K562 (cell line): ENCODE results near the gene ARNT2. TPM values are rescaled to one million over a fixed set of nuclear protein-coding genes. Genes with fewer than 3 reads are reported as not detected.

Experiments used
- ATAC-seq: fragments of 200-7000 bp; cut with Tn5 transposase; 3 replicates; pipeline ENCODE4 v1.9.1; 2020; ENCODE audit warnings: moderate library complexity
- BruUV-seq: library from RNA; stranded (reverse); fragments of 400-500 nt; replicated peaks from 2 replicates; lab custom pipeline; 2021; lab: Mats Ljungman, UMichigan
- CTCF ChIA-PET: fragments of 300-600 bp; formaldehyde crosslinking; extraction: SDS; loops from one replicate; lab custom pipeline; 2021; ENCODE audit warnings: low intra/inter-chr PET ratio; lab: Yijun Ruan, JAX
- POLR2A ChIA-PET: fragments of 300-600, 350-650 bp; sonication (Branson Sonifier 250); formaldehyde crosslinking; extraction: SDS; loops from one replicate; lab custom pipeline; 2021; ENCODE audit warnings: antibody characterized with exemption, inconsistent platforms; lab: Yijun Ruan, JAX
- DNase-seq, 4 experiments: peaks; one replicate each; pipeline versions ENCODE4 v3.0.0 to v3.0.0-alpha.2; 2011 to 2018; ENCODE audit warnings: low spot score in 3 of 4, mixed read lengths in 3 of 4; ENCODE audit errors: extremely low read depth in 1 of 4
- FAIRE-seq: peaks from 2 replicates; lab custom pipeline; 2011; peaks lifted over from hg19 to GRCh38; lab: Jason Lieb, UNC
- H2AFZ ChIP-seq: 2 replicates; pipeline ENCODE4 v1.6.0; 2011; ENCODE audit warnings: low read depth, low read length, control low read depth, inconsistent platforms
- H3K27ac ChIP-seq: fragments of 200-600 bp; 3 replicates; pipeline ENCODE4 v1.8.0; 2011; ENCODE audit warnings: low read depth, mild to moderate bottlenecking, control low read depth, inconsistent platforms, low read length, moderate library complexity, mixed read lengths; ENCODE audit errors: extremely low read depth
- H3K27me3 ChIP-seq, 2 experiments: fragments of 300-600 bp in 1 of 2; 2 replicates in 1 of 2; 3 replicates in 1 of 2; pipeline versions ENCODE4 v1.6.0 to v1.8.0; 2011; ENCODE audit warnings: inconsistent platforms in 2 of 2, low read length in 2 of 2, mild to moderate bottlenecking in 1 of 2, mixed read lengths in 1 of 2, moderate library complexity in 1 of 2; ENCODE audit not compliant: control insufficient read depth in 2 of 2, insufficient read depth in 2 of 2
- H3K36me3 ChIP-seq: fragments of 300-600 bp; 3 replicates; pipeline ENCODE4 v1.8.0; 2011; ENCODE audit warnings: mild to moderate bottlenecking, low read length, inconsistent platforms; ENCODE audit not compliant: control insufficient read depth, insufficient read depth
- H3K4me1 ChIP-seq, 2 experiments: fragments of 200-600 bp in 1 of 2; replicated peaks in 1 of 2; 2 replicates in 1 of 2; 3 replicates in 1 of 2; pipeline versions ENCODE4 v1.5.1 to v1.8.0; 2011; ENCODE audit warnings: inconsistent platforms in 2 of 2, low read length in 2 of 2, mild to moderate bottlenecking in 1 of 2, mixed read lengths in 1 of 2, moderate library complexity in 1 of 2; ENCODE audit not compliant: control insufficient read depth in 2 of 2, insufficient read depth in 2 of 2
- H3K4me2 ChIP-seq: 2 replicates; pipeline ENCODE4 v1.6.1; 2011; ENCODE audit warnings: low read length, control low read depth, inconsistent platforms, mixed read lengths; ENCODE audit not compliant: insufficient read depth
- H3K4me3 ChIP-seq: fragments of 200-600 bp; sonication (generic), shearing (Covaris generic); 2 replicates; pipeline ENCODE4 v1.5.1; 2016; ENCODE audit warnings: control low read depth, inconsistent platforms
- H3K79me2 ChIP-seq: fragments of 200-600 bp; 3 replicates; pipeline ENCODE4 v1.8.0; 2011; ENCODE audit warnings: low read length, inconsistent platforms; ENCODE audit not compliant: control insufficient read depth, insufficient read depth
- H3K9ac ChIP-seq, 2 experiments: 2 replicates each; pipeline versions ENCODE4 v1.6.0 to v1.6.1; 2011; ENCODE audit warnings: low read depth in 2 of 2, low read length in 2 of 2, control low read depth in 1 of 2, inconsistent platforms in 1 of 2, mild to moderate bottlenecking in 1 of 2, mixed read lengths in 1 of 2; ENCODE audit not compliant: insufficient read depth in 1 of 2
- H3K9me1 ChIP-seq: one replicate; pipeline ENCODE4 v1.6.0; 2011; ENCODE audit warnings: inconsistent platforms, mild to moderate bottlenecking, low read length, moderate library complexity; ENCODE audit not compliant: control insufficient read depth, insufficient read depth
- H3K9me3 ChIP-seq: replicated peaks from 2 replicates; pipeline ENCODE4 v1.5.1; 2011; ENCODE audit warnings: low read depth, low read length, inconsistent platforms; ENCODE audit not compliant: control insufficient read depth, insufficient read depth
- H4K20me1 ChIP-seq: replicated peaks from 2 replicates; pipeline ENCODE4 v1.6.1; 2011; ENCODE audit warnings: low read length, inconsistent platforms, mixed read lengths; ENCODE audit not compliant: control insufficient read depth, insufficient read depth
- CCAR2 ChIP-seq: fragments of 200-400 bp; formaldehyde crosslinking; IDR thresholded peaks from 2 replicates; pipeline ENCODE4 v1.6.1; 2017; ENCODE audit warnings: mild to moderate bottlenecking, low read depth, low read length
- FOXJ3 ChIP-seq: sonication (generic); formaldehyde crosslinking; IDR thresholded peaks from 2 replicates; pipeline ENCODE4 v1.4.0; 2020; ENCODE audit warnings: mild to moderate bottlenecking, missing genetic modification reagents
- GABPB1 ChIP-seq: sonication (generic); formaldehyde crosslinking; IDR thresholded peaks from 2 replicates; pipeline ENCODE4 v1.8.0; 2022; ENCODE audit warnings: mild to moderate bottlenecking, missing genetic modification reagents
- HMG20A ChIP-seq: fragments of 450-650 bp; formaldehyde crosslinking; conservative IDR thresholded peaks from 2 replicates; pipeline ENCODE4 v1.4.0; 2020; ENCODE audit warnings: mild to moderate bottlenecking, mixed read lengths
- HNRNPK ChIP-seq: fragments of 200-400 bp; formaldehyde crosslinking; IDR thresholded peaks from one replicate; pipeline ENCODE4 v1.6.1; 2018; ENCODE audit warnings: mild to moderate bottlenecking, low read depth, low read length; ENCODE audit not compliant: poor library complexity, severe bottlenecking
- HOXB6 ChIP-seq: fragments of 250-450 bp; sonication (Bioruptor Pico); IDR thresholded peaks from 2 replicates; pipeline ENCODE4 v1.5.1; 2022; ENCODE audit warnings: mild to moderate bottlenecking, borderline replicate concordance
- MTA2 ChIP-seq: fragments of 450-650 bp; IDR thresholded peaks from 2 replicates; pipeline ENCODE4 v1.6.1; 2016; ENCODE audit warnings: low read depth
- MTF1 ChIP-seq: fragments of 250-450 bp; sonication (Bioruptor Pico); IDR thresholded peaks from 2 replicates; pipeline ENCODE4 v1.9.0; 2021; ENCODE audit warnings: moderate library complexity, mild to moderate bottlenecking, inconsistent platforms, borderline replicate concordance
- NFIC ChIP-seq: fragments of 450-650 bp; IDR thresholded peaks from 2 replicates; pipeline ENCODE4 v1.6.1; 2017; ENCODE audit warnings: mild to moderate bottlenecking, inconsistent platforms
- PRMT5 ChIP-seq: sonication (generic); formaldehyde crosslinking; IDR thresholded peaks from 2 replicates; pipeline ENCODE4 v1.5.0; 2020; ENCODE audit warnings: missing genetic modification reagents
- SIX5 ChIP-seq, 2 experiments: IDR thresholded peaks; 2 replicates each; pipeline ENCODE4 v1.6.1; 2011; ENCODE audit warnings: low read length in 2 of 2, borderline replicate concordance in 1 of 2, low read depth in 1 of 2, mild to moderate bottlenecking in 1 of 2, moderate library complexity in 1 of 2; ENCODE audit not compliant: insufficient read depth in 1 of 2
- SOX6 ChIP-seq: fragments of 450-650 bp; IDR thresholded peaks from 2 replicates; pipeline ENCODE4 v1.6.1; 2014; ENCODE audit warnings: mild to moderate bottlenecking
- TSC22D4 ChIP-seq: fragments of 450-650 bp; IDR thresholded peaks from 2 replicates; pipeline ENCODE4 v1.6.1; 2016; ENCODE audit warnings: missing genetic modification characterization, missing biosample characterization, control low read depth
- ZNF277 ChIP-seq: fragments of 250-450 bp; sonication (Bioruptor Pico); IDR thresholded peaks from 2 replicates; pipeline ENCODE4 v1.8.0; 2022; ENCODE audit warnings: inconsistent platforms, mild to moderate bottlenecking, moderate library complexity, borderline replicate concordance
- ZNF75A ChIP-seq: fragments of 450-650 bp; formaldehyde crosslinking; IDR thresholded peaks from 2 replicates; pipeline ENCODE4 v1.4.0; 2020; ENCODE audit warnings: mild to moderate bottlenecking
- WGBS: fragments of 100-300 bp; shearing (Covaris generic); methylation state at CpG from one replicate; pipeline ENCODE4 v1.1.6; 2016; ENCODE audit warnings: low coverage, mixed read lengths; ENCODE audit not compliant: insufficient coverage; ENCODE audit errors: missing lambda C conversion rate; 5-methylcytosine and 5-hydroxymethylcytosine counted together
- in situ Hi-C: fragments of 300-500 bp; cut with MboI; formaldehyde crosslinking; loops from 4 replicates; pipeline ENCODE4 v1.15.0; 2018; ENCODE audit warnings: inconsistent platforms, mixed read lengths
- intact Hi-C: fragments of 100-400 bp; cut with micrococcal nuclease; formaldehyde crosslinking; loops from 2 replicates; pipeline ENCODE4 v1.14.2; 2022
- polyA plus RNA-seq, 8 experiments: library from polyadenylated mRNA; depleted of rRNA in 4 of 8; stranded (reverse) in 5 of 8; unstranded in 3 of 8; fragments of >200 nt; fragmentation: Nextera tagmentation in 2 of 8; fragmentation: Illumina TruSeq in 1 of 8; extraction: Ambion mirVana in 2 of 8; extraction: Trizol in 1 of 8; gene quantifications; 2 replicates each; pipeline versions ENCODE4 v1.2.1 to v1.2.3, GENCODE V29; 2011 to 2014; ENCODE audit warnings: inconsistent platforms in 1 of 8, missing spikeins in 1 of 8
- total RNA-seq, 7 experiments: library from RNA; depleted of rRNA in 6 of 7; stranded (reverse); fragments of >200 nt in 6 of 7; fragmentation: Illumina TruSeq in 2 of 7; extraction: Trizol in 2 of 7; gene quantifications; 2 replicates each; pipeline versions ENCODE4 v1.2.1 to v1.2.3, GENCODE V29; 2011 to 2021; ENCODE audit warnings: low replicate concordance in 1 of 7

ARNT2 gene
- total and polyA plus RNA-seq, 9 of the 15 experiments (the other 6 are each of a cell fraction or from before 2014, with no cell fraction given), result 0.01 TPM; not detected in 8

- POLR2A ChIA-PET, result interaction anchor here (1.0 kb wide), 1 partner anchor 34 kb away, joined by 3 read pairs; no protein-coding TSS in a partner anchor
- CTCF ChIA-PET, result no interaction called here
- Histone ChIP-seq H4K20me1 (no peaks in the 10 kb centered on the region; the same call in 1 of the 2 replicates), H3K9me1 (no peaks in the 10 kb centered on the region), H3K27me3 (peaks cover 5 to 50% of the 10 kb centered on the region in 2 experiments; a peak in 3 of 5 replicates), H3K4me3 (no peak overlapping the region), H3K4me2 (no peak overlapping the region), H3K9ac (no peak overlapping the region), H3K4me1 (no peaks in the 10 kb centered on the region), H3K27ac (no peak overlapping the region), H3K9me3 (no peaks in the 10 kb centered on the region), H3K79me2 (no peaks in the 10 kb centered on the region), H3K36me3 (no peaks in the 10 kb centered on the region), H2AFZ (no peak overlapping the region)
- in situ Hi-C loops, result no loop called here
- TF ChIP-seq NFIC (peak; percentile 38; the same call in 1 of the 2 replicates), ZNF75A (CRISPR knock-in tag) (no peak)
- WGBS, result 0% methylated on average over 1 of the region's 1 CpG
- FAIRE-seq, result no peak
- ATAC-seq, result no peak
- DNase-seq, result no peak
- intact Hi-C loops, result no loop called here
- BruUV-seq, result no TSS peak
These were observed 191.2 kb downstream of the ARNT2 start for GRCh38 chr15:80595396-80595795.

- DNase-seq, result no peak
- TF ChIP-seq MTF1 (CRISPR knock-in tag), result no peak
- TF ChIP-seq CCAR2, result no peak
- no peak for TF ChIP-seq HMG20A (CRISPR knock-in tag)
- TF ChIP-seq ZNF277 (CRISPR knock-in tag), result no peak
- no peak for TF ChIP-seq GABPB1 (CRISPR knock-in tag)
- no peak for TF ChIP-seq SIX5 (IDR thresholded peaks at IDR 0.05; ENCODE audit: borderline replicate concordance in 1 of 2, insufficient read depth in 1 of 2, low read depth in 1 of 2, low read length in 2 of 2)
- no peak for TF ChIP-seq TSC22D4 (tag)
- no peak for TF ChIP-seq PRMT5 (CRISPR knock-in tag)
- no peak for TF ChIP-seq MTA2
- TF ChIP-seq HOXB6, result no peak
- no peak for TF ChIP-seq SOX6
- TF ChIP-seq HNRNPK, result no peak
- TF ChIP-seq FOXJ3, result no peak
These were observed 192.4 kb downstream of the ARNT2 start for GRCh38 chr15:80596521-80596976.

More at GRCh38 chr15:80596521-80596976, 192.4 kb downstream of the ARNT2 start:
- no peak overlapping the region for H3K27ac ChIP-seq
- H3K79me2 ChIP-seq, result no peaks in the 10 kb centered on the region
- H3K4me3 ChIP-seq, result no peak overlapping the region
- ATAC-seq, result no peak
- in situ Hi-C loops (no loop called here), intact Hi-C loops (no loop called here)
- H3K4me2 ChIP-seq, result no peak overlapping the region
- H3K9ac ChIP-seq, result no peak overlapping the region
- BruUV-seq, result no TSS peak
- WGBS, result 0% methylated on average over 7 of the region's 7 CpGs
- ChIA-PET POLR2A (interaction anchor here (0.7 kb wide), 1 partner anchor 80 kb away, joined by 3 read pairs; no protein-coding TSS in a partner anchor), CTCF (no interaction called here)
- no peaks in the 10 kb centered on the region for H3K36me3 ChIP-seq
- H3K9me3 ChIP-seq, result no peaks in the 10 kb centered on the region
- no peak for FAIRE-seq
- H2AFZ ChIP-seq, result no peak overlapping the region
- no peaks in the 10 kb centered on the region for H4K20me1 ChIP-seq
- peaks cover 0 to 42% of the 10 kb centered on the region in 2 experiments; a peak in 3 of 5 replicates for H3K27me3 ChIP-seq
- H3K4me1 ChIP-seq, result no peaks in the 10 kb centered on the region
- H3K9me1 ChIP-seq, result no peaks in the 10 kb centered on the region
